Right ventricle myocardium inferior (tissue), 1 donor: ENCODE data around the gene CD164L2. TPM values are rescaled to one million over a fixed set of nuclear protein-coding genes. Genes with fewer than 3 reads are reported as not detected.
"Not testable (repeated sequence)": the region's sequence is repeated elsewhere in the genome, so short reads cannot be mapped to it uniquely, and the experiment has no call there.

Source experiments
- ATAC-seq: fragments of 200-7000 bp; cut with Tn5 transposase; one replicate; pipeline ENCODE4 v1.9.1; 2020; ENCODE audit warnings: mild to moderate bottlenecking, moderate library complexity
- DNase-seq: peaks from one replicate; pipeline ENCODE4 v3.0.0; 2021; ENCODE audit errors: missing footprints
- intact Hi-C: fragments of 100-400 bp; cut with DNase I; formaldehyde crosslinking; loops from one replicate; pipeline ENCODE4 v1.11.0; 2022
- total RNA-seq: library from RNA; stranded (reverse); fragmentation: NEBNext Ultra II Directional; extraction: Animal tissue kit (Norgen Biotek cat#: 25700); gene quantifications from one replicate; pipeline ENCODE4 v1.2.1, GENCODE V29; 2021
- donor health status: DM: no; HTN: yes; CAD: no; lungs with severe emphysema.

The CD164L2 gene
- total RNA-seq, 1 donor from 2014 or later, result not detected

DNA sequence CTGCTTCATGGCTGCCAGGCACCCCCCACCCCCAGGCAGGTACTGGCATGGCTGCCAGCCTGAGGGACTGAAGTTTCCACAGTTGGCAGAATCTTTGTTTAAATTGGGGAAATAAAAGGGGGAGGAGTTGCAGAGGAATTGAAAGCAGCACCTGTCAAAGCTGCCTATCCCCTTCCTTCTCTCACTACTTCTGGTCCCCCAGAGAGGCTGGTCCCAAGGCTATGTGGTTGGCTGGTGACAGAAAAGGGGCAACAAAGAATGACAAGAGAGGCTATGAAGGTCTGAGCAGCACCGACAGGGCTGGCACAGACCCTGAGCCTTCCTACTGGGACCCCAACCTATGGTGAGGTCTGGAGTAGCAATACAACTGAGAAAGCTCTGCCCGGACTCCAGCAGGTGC lies 23.7 kb upstream of the CD164L2 start:
- ATAC-seq, intact Hi-C loops, DNase-seq: not testable (repeated sequence)

DNA sequence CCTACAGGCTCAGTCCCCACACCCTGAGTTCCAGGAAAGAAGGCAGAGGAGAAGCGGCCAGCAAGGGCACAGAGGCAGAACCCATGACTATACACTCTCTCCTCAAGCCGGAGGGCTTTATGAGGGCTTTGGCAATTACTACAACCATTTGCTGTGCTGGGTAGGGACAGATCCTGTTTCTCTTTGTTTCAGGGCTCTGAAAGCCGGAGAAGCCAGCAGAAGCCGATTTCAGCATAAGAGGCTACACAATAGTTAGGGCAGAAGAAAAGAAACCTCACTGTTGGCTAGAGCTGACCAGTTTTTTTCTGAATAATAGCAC lies 23.2 kb upstream of the CD164L2 start:
- intact Hi-C loops, result no loop called here
- no peak for DNase-seq
- ATAC-seq, result no peak

DNA sequence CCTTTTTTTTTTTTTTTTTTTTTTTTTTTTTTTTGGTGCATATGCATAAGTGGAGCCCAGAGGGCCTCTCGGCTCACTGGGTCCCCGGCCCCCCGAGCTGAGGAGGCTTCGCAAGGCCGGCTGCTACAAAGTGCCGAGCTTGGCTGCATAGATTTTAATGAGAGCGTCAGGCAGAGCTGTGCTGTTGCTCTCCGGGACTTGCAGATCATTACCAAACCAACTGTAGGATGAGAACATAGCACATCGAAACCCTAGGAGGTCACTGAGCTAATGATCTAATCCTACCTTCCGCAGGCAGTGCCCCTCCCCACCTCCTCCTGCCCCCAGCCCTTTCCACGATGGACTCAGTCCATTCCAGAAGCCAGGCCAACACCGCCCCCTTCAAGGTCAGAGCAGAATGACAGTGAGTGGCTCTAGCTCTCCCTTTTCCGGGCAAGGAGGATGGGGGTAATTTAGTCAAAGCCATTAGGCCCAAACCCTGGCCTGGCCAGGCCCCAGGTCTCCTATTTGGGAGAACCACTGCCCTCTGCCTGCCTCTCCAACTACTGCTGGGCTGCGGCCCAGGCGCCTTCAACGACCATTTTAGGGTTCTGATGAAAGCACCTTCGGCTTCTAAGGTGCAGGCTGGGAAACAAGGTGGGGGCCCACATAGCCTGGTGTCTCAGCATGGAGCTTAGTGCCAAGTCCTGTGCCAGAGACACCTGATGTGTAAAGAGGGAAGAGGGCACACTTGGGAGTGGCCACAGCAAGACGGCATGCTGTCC lies 22.6 kb upstream of the CD164L2 start:
- DNase-seq, ATAC-seq, intact Hi-C loops: not testable (repeated sequence)

DNA sequence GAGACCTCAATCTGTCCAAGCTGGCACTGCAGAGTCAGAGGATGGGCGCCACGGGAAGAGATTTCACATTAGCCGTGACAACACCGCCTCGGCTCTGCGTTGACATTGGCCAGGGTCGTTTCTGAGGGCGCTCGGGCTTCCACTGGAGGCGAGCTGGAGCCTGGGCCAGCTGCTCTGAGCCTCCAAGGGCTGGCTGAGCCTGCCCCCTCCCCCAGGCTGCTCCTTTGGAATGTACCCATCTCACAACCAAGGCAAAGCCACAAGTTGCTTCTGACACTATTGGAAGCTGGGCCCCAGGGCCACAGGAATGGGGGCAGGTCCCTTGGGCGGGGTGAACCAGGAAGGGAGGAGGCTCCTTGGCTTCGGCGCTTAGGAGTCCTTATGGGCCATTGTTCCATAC lies 21.9 kb upstream of the CD164L2 start:
- ATAC-seq (peak; percentile 18), DNase-seq (no peak)
- intact Hi-C loops, result no loop called here

DNA sequence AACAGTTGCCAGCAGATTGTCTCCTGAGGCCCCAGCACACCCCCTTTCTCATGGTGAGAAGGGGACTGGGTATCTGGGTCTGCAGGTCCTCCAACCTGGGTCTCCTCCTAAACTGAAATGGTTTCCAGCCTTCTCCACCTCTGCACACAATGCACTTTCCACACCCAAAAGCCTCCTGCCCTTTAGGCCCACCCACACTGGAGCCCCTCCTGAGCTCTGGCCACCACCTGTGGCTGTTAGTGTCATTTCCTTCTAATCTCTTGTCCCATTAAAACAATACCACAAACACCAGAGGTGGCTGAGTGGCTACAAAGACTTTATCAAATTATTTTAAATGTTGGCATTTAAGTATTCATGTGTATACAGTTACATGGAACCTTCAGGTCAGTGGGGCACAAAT lies 20.8 kb upstream of the CD164L2 start:
- ATAC-seq (no peak), DNase-seq (no peak)
- intact Hi-C loops, result loop anchor here (2.0 kb wide), 1 partner anchor 203 kb away; no protein-coding TSS in a partner anchor

DNA sequence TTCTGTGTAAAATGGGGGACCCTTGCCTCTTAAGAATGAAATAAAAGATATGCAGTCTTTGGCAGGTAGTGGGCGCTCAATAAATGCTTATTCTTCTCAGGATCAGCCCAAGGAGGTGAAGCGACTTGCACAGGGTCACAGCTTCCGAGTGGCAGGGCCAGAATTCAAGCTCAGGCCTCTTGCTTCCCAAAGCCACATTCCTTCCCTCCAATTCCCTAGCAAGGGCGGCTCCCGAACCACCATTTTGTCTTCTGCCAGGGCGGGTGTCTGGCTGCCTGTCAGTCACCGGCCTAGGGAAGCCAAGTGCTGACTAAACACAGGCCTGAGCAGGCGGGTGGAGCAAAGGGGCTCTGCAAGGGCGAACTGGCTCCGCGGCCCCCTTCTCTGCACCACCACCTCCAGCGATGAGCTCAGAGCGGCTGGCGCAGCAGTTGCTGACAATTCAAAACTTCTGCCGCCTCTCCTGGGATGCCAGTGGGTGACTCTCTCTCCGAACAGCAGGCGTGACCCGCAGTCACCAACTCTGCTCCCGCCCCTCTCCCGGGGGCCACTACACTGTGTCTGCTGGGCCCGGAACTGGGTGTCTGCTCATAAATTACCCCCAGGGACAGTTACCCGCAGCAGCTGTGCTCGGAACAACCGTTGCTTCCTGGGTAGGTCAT lies 20.1 kb upstream of the CD164L2 start:
- DNase-seq, result peak; percentile 86
- intact Hi-C loops, result loop anchor here (2.0 kb wide), 1 partner anchor 204 kb away; no protein-coding TSS in a partner anchor
- ATAC-seq, result peak; percentile 62

DNA sequence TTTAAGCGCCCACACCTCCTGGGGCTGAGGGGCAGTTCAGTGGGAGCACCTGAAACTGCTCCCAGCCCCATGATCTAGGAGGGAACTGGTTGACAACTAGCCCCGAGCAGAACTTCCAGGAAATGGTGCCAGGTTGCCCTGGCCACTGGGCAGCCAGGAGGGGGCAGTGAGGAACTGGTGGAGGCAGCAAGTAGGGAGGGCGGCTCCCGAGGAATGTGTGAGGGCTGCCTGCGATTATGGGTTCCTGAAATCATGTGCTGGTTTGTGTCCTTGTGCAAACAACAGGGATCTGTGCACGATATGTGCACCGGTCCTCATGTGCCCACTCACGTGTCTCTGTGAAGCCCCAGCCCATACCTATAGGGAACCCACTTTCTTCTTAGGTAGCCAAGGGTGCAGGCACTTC lies 19.2 kb upstream of the CD164L2 start:
- peak; percentile 83 for DNase-seq
- ATAC-seq, result peak; percentile 49
- intact Hi-C loops, result loop anchor here (2.0 kb wide), 1 partner anchor 204 kb away; no protein-coding TSS in a partner anchor

DNA sequence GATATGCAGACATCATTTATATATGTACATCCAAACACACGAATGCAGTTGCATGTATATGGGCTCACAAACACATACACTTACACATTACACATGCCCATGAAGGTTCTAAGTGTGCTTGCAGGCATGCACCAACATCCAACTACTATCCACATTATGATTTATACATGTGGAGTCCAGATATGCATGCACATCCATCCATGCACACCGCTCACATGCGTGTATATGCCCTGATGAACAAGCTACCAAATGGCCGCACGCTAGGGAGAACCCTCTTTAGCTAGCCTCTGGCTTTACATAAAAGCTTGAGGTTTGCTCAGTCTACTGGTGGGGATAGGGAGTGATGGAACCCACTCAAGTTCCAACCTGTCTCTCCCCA lies 17.8 kb upstream of the CD164L2 start:
- no peak for ATAC-seq
- intact Hi-C loops, result no loop called here

DNA sequence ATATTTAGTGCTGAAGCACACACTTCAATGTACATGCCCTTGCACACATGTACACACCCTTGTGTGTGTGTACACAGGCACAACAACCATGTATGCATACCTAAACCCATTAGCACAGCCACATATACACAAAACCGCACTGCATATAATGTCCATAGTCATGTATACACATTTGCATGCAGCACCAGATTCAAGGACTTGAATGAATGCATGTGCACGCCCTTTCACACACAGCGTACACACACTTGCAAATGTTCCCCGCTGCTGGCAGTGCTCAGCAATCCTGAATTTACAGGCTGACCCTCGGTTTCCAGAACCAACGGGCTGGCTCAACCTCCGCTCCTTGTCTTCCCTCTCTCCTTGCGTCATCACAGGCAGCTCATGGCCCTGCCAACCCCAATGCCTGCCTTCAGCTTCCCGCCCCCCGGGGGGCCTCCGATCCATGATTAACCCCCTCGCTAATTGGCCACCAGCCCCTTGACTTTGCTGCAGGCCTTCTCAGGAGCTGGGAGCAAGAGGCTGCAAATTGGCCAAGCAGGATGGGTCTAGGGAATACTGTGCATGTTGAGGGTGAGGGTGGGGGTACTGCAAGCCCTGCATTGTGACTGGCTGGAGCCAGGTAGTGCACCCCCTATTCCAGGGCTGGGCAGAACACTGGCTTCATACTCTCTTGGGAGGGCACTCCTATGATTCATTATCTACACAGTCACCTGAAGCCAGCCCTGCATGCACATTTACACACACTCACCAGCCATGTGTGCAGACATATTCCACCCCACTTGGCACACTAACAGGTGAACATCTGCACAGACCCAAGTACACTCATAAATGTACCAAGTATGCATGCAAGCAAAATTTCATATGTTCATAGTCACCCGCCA lies 17.2 kb upstream of the CD164L2 start:
- intact Hi-C loops, result no loop called here
- no peak for ATAC-seq
- no peak for DNase-seq

More for the DNA sequence above, 17.8 kb upstream of the CD164L2 start:
- DNase-seq, result no peak

DNA sequence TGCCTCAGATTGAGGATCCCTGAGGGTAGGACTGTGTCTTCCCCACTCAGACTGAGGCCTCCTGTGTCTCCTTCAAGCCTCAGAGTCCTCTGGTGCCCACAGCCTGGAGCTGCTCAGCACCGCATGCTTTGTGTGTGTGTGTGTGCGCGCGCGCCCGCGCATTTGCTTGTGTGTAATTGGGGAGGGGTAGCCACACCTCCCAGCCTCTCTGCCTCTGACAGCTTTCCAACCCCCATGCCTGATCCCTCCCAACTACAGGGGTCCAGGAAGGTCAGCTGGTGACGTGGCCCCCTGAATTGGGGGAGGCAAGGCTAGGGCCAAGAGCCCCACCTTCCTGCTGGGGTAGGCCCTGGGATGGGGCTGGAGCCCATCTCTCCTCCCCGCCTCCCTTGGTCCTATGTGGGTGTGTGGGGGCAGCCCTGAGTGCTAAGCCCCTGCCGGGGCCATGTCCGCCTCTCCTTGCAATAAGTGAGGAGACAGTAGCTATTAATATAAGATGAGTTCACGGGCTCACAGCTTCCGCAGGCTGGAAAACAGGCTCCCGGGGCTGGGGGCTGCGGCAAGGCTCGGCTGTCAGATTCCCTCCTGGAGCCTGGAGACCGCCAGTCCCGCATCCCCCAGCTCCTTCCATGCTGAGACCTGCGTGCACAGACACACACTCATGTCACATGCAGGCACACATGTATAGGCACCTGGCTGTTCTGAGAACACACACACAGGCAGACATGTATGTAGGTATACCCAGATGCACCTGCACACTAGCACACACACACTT lies 16.3 kb upstream of the CD164L2 start:
- DNase-seq (no peak), ATAC-seq (no peak)
- intact Hi-C loops, result loop anchor here (5.0 kb wide), 1 partner anchor 263 kb away; no protein-coding TSS in a partner anchor

DNA sequence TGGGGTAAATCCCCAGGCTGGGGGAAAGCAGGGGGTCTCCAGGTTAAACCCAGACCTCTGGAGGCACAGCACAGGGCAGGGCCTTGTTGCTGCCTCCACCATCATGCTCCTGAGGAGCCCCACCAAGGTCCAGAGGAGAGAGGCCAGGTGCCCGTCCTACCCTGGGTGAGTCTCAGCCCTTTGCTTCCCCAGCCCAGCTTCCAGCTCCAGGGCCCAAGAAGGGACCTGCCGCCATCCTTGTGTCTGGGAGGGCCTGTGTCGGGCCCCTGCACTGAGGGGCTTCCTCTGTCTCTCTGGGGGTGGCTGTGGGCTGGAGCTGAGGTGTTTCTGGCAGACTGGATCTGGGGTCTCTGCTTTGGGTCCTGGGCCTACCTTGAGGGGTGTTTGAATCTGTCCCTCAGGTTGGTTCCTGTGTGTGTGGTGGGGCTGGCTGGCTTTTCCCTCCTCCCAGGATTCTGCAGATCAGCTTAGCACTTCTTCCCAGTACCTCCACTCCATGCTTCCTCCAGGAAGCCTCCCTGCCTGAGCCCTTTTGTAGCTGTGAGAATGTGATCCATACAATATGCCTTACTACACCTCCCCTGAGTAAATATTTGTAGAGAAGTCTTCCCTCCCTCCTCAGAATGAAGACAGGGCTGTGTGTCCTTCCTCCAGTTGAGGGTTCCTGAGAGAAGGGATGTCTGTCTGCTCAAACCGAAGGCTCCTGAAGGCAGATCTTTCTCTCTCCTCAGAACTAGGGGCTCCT lies 15.4 kb upstream of the CD164L2 start:
- ATAC-seq (no peak), DNase-seq (no peak)
- intact Hi-C loops, result loop anchor here (5.0 kb wide), 1 partner anchor 264 kb away; no protein-coding TSS in a partner anchor

DNA sequence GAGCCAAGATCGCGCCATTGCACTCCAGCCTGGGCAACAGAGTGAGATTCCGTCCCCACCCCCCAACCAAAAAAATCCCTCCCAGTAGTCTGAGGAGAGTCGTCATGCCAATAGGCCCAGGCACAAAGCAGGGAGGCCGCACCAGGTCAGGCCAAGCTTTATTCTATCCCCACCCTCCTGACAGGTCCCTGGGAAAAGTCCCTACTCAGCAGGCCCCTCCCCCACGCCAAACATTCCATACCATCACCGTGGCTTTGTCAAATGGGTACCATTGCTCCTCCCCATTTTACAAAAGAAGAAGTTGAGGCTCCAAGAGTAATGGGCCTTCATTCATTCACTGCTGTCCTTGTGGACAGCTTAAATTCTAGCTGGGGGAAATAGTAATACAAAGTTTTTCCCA lies 14.6 kb upstream of the CD164L2 start:
- ATAC-seq (no peak), DNase-seq (no peak)
- intact Hi-C loops, result loop anchor here (5.0 kb wide), 1 partner anchor 265 kb away; no protein-coding TSS in a partner anchor

DNA sequence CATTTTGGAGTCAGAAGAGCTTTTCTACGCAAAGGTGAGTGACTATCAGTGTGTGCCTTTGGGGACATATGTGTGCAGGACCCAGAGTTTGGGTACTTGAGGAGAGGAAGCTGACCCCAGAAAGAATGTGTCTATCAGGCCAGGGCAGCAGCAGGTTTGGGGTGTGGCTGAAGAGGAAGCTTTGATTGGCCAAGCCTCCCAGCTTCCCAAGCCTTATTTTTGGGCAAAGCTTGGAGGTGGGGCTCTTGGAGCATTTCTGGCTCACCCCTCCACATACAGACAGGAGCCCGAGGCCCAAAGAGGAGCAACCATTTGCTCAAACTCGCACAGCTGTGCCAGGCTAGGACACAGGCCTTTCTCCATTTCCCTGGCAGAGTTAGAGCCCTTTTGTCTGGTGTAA lies 14.0 kb upstream of the CD164L2 start:
- intact Hi-C loops, result loop anchor here (5.0 kb wide), 1 partner anchor 265 kb away; no protein-coding TSS in a partner anchor

DNA sequence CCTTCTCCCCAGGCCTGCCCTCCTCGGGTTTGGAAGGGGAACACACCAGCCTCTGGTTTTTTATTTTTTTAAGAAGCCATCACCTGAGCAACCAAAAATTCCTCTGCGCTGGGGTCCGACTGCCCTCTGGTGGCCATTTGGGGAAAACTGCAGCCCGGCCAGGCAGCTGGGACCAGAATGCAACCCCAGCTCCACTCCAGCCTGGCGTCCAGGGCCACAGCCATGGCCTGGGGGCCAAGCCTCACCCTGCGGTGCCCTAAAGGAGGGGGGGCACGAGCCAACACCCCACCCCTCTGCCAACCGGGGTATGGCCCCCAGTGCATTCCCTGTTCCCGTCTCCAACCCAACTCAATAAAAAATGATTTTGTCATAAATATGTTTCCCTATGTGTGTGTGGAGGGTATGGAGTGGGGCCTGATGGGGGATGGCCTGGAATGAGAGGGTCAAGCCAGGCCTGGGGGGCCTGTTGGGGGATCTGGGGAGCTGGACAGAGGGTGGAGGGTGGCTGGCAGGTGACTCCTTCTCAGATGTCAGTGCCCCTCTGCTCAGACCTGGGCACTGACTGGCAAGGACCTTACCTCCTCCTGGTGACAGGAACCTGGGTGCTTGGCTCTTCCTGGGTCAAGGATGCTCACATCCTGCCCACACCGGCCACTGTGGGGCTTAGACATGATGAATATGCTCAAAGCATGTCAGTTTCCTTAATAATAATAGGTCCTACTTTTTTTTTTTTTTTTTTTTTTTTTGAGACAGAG lies 12.5 kb upstream of the CD164L2 start:
- peak; percentile 25 for ATAC-seq
- intact Hi-C loops, result loop anchor here (1.0 to 5.0 kb wide), 2 partner anchors 94 to 267 kb away; no protein-coding TSS in a partner anchor
- peak; percentile 85 for DNase-seq

More for the DNA sequence above, 14.0 kb upstream of the CD164L2 start:
- ATAC-seq, result no peak
- DNase-seq, result no peak

DNA sequence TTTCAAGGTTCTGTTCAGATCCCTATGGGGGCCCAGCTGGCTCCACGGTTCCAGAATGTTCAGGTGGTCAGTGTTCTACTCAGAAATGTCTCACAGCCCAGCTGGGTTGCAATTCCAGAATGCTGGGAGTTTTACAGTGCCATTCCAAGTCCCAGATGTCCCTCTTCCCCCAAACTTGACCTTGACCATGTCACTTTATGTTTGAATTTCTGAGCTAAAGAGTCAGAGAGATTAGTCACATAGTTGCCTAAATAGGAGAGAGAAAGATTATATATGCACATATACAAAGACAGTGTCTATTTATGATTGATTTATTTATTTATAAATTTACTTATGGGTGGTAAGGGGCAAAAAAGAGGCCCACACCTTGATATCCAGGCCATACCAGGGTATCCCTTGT lies 11.8 kb upstream of the CD164L2 start:
- intact Hi-C loops, result loop anchor here (1.0 to 5.0 kb wide), 3 partner anchors 38 to 267 kb away; no protein-coding TSS in a partner anchor

DNA sequence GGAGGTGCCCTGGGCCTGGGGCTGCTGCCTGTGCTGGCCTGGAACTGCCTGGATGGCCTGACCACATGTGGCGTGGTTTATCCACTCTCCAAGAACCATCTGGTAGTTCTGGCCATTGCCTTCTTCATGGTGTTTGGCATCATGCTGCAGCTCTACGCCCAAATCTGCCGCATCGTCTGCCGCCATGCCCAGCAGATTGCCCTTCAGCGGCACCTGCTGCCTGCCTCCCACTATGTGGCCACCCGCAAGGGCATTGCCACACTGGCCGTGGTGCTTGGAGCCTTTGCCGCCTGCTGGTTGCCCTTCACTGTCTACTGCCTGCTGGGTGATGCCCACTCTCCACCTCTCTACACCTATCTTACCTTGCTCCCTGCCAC lies 11.1 kb upstream of the CD164L2 start:
- DNase-seq, result no peak
- ATAC-seq, result no peak
- intact Hi-C loops, result loop anchor here (5.0 kb wide), 1 partner anchor 37 kb away; no protein-coding TSS in a partner anchor

More for the DNA sequence above, 11.8 kb upstream of the CD164L2 start:
- DNase-seq, result no peak
- ATAC-seq, result no peak
